ENCODE measurements around the gene SFMBT2.
A peak's percentile ranks its signal among the peaks of the same experiment; 100 is the strongest.
"Not testable (repeated sequence)": the region's sequence is repeated elsewhere in the genome, so short reads cannot be mapped to it uniquely, and the experiment has no call there.

The SFMBT2 gene

GRCh38 chr10:7407368-7408290 lies 3.2 kb downstream of the SFMBT2 start:
- in situ Hi-C loops (cut with MboI; ENCODE audit: low pct_unique_long_range_greater_than_20kb, low sequenced_read_pairs) = loop anchor here (25.0 kb wide), 1 partner anchor 495 kb away; no protein-coding TSS in a partner anchor
- no peak for DNase-seq

GRCh38 chr10:7406712-7407333 lies 4.0 kb downstream of the SFMBT2 start:
- in situ Hi-C loops (cut with MboI; ENCODE audit: low pct_unique_long_range_greater_than_20kb, low sequenced_read_pairs) = loop anchor here (25.0 kb wide), 1 partner anchor 495 kb away; no protein-coding TSS in a partner anchor
- peak; percentile 30 for DNase-seq

DNA sequence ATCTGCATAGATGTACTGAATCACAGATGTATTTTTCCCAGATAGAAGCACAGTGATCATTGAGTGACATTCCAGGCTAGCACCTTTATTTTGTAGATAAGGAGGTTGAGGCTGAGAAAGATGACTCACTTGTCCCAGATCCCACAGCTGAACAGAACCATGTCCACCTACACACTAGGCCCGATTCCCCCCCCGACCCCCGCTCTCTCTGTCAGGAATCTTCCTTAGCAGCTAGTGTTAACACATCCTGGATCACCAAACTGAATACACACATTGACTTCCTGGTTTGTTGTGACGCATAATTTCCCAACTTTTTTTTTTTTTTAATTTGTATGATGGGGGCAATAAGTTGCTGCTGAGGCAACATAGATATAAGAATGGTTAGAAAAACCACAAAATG lies 5.2 kb downstream of the SFMBT2 start:
- in situ Hi-C loops (cut with MboI; ENCODE audit: low pct_unique_long_range_greater_than_20kb, low sequenced_read_pairs) = loop anchor here (25.0 kb wide), 1 partner anchor 493 kb away; no protein-coding TSS in a partner anchor
- peak; percentile 14 for DNase-seq

GRCh38 chr10:7403620-7404019 lies 7.2 kb downstream of the SFMBT2 start:
- in situ Hi-C loops (cut with MboI; ENCODE audit: low pct_unique_long_range_greater_than_20kb, low sequenced_read_pairs) = loop anchor here (25.0 kb wide), 1 partner anchor 491 kb away; no protein-coding TSS in a partner anchor
- no peak for DNase-seq

GRCh38 chr10:7401782-7402181 lies 9.1 kb downstream of the SFMBT2 start:
- no peak for DNase-seq
- in situ Hi-C loops (cut with MboI; ENCODE audit: low pct_unique_long_range_greater_than_20kb, low sequenced_read_pairs) = loop anchor here (25.0 kb wide), 1 partner anchor 489 kb away; no protein-coding TSS in a partner anchor

- in situ Hi-C loops (cut with MboI; ENCODE audit: low pct_unique_long_range_greater_than_20kb, low sequenced_read_pairs) = loop anchor here (25.0 kb wide), 1 partner anchor 489 kb away; no protein-coding TSS in a partner anchor
- no peak for DNase-seq
Measured at GRCh38 chr10:7401156-7401555, 9.7 kb downstream of the SFMBT2 start.

DNA sequence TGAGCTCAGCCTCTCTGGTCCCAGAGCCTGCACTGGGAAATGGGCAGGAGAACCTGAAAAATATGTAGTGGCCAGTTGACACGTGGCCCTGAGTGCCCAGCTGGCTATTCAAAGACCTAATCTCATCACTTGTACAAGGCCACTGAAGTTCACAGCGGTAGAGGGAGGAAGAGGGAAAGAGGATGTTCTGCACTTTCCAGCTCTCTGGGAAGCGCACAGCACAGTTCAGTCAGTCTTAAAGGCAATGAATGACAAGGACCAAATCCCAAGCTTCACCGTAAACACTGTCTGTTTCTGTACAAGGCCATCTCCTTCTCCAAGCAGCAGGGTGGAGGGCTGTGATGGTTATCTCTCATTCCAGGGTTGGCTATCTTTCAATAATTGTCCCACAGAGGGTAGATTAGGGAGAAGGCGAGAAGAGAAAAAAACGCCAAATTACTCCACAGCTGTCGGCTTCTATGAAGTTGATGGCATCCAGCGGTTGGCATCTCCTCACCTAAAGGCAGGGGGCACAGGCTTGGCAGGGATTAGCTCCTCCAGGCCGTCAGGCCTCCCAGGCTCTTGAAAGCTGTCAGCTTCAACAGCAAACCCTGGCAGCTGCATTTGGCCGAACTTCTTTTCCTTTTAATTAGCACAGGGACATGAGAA lies 10.6 kb downstream of the SFMBT2 start:
- in situ Hi-C loops (cut with MboI; ENCODE audit: low pct_unique_long_range_greater_than_20kb, low sequenced_read_pairs) = loop anchor here (25.0 kb wide), 1 partner anchor 488 kb away; no protein-coding TSS in a partner anchor
- DNase-seq = no peak

- in situ Hi-C loops (cut with MboI; ENCODE audit: low pct_unique_long_range_greater_than_20kb, low sequenced_read_pairs) = no loop called here
- DNase-seq = no peak
Measured at GRCh38 chr10:7399533-7399932, 11.3 kb downstream of the SFMBT2 start.

GRCh38 chr10:7397049-7398035 lies 13.5 kb downstream of the SFMBT2 start:
- DNase-seq = no peak
- in situ Hi-C loops (cut with MboI; ENCODE audit: low pct_unique_long_range_greater_than_20kb, low sequenced_read_pairs) = no loop called here

- DNase-seq; in situ Hi-C loops (cut with MboI; ENCODE audit: low pct_unique_long_range_greater_than_20kb, low sequenced_read_pairs): not testable (repeated sequence)
Measured at GRCh38 chr10:7392301-7392700, 18.5 kb downstream of the SFMBT2 start.

GRCh38 chr10:7391748-7392147 lies 19.1 kb downstream of the SFMBT2 start:
- in situ Hi-C loops (cut with MboI; ENCODE audit: low pct_unique_long_range_greater_than_20kb, low sequenced_read_pairs) = no loop called here
- DNase-seq = no peak

- in situ Hi-C loops (cut with MboI; ENCODE audit: low pct_unique_long_range_greater_than_20kb, low sequenced_read_pairs); DNase-seq: not testable (repeated sequence)
Measured at GRCh38 chr10:7390689-7391110, 20.1 kb downstream of the SFMBT2 start.

GRCh38 chr10:7389844-7390243 lies 21.0 kb downstream of the SFMBT2 start:
- in situ Hi-C loops (cut with MboI; ENCODE audit: low pct_unique_long_range_greater_than_20kb, low sequenced_read_pairs) = no loop called here
- DNase-seq = no peak

GRCh38 chr10:7389346-7389745 lies 21.5 kb downstream of the SFMBT2 start:
- in situ Hi-C loops (cut with MboI; ENCODE audit: low pct_unique_long_range_greater_than_20kb, low sequenced_read_pairs) = no loop called here
- peak; percentile 27 for DNase-seq

- DNase-seq = no peak
- in situ Hi-C loops (cut with MboI; ENCODE audit: low pct_unique_long_range_greater_than_20kb, low sequenced_read_pairs) = no loop called here
Measured at GRCh38 chr10:7388602-7389001, 22.2 kb downstream of the SFMBT2 start.

- DNase-seq; in situ Hi-C loops (cut with MboI; ENCODE audit: low pct_unique_long_range_greater_than_20kb, low sequenced_read_pairs): not testable (repeated sequence)
Measured at GRCh38 chr10:7388149-7388548, 22.7 kb downstream of the SFMBT2 start.

- no peak for DNase-seq
- in situ Hi-C loops (cut with MboI; ENCODE audit: low pct_unique_long_range_greater_than_20kb, low sequenced_read_pairs) = no loop called here
Measured at GRCh38 chr10:7385114-7385513, 25.7 kb downstream of the SFMBT2 start.

DNA sequence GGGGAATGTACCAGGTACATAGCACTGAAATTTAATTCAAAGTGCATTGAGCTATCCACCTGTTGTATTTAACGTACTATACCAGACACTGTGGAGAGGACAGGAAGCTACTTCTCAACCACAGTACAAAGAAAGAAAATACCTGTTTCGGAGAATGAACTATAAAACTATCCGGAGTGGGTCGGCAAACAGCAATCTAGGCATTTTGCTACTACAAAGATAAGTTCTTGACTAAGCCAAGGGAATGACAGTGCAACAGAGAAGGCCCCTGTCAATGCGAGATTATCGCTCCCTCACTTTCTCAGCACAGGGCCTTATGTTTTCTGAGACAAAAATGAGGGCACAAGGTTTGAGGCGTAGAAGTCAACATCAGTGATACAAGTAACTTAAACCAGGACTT lies 27.4 kb downstream of the SFMBT2 start:
- in situ Hi-C loops (cut with MboI; ENCODE audit: low pct_unique_long_range_greater_than_20kb, low sequenced_read_pairs) = no loop called here
- no peak for DNase-seq
